Fibroblast of villous mesenchyme (primary cell): ENCODE measurements around the gene FHDC1. TPM values are rescaled to one million over a fixed set of nuclear protein-coding genes. Genes with fewer than 3 reads are reported as not detected.

Experiments used
- DNase-seq: peaks from one replicate; pipeline ENCODE4 v3.0.0-alpha.2; 2010; ENCODE audit warnings: low read depth
- H3K4me3 ChIP-seq: 2 replicates; pipeline ENCODE4 v1.5.1; 2011; ENCODE audit warnings: low read depth, mild to moderate bottlenecking, low read length
- CTCF ChIP-seq: IDR thresholded peaks from 2 replicates; pipeline ENCODE4 v1.5.1; 2012; ENCODE audit warnings: low read depth, mild to moderate bottlenecking, low read length; ENCODE audit not compliant: insufficient read depth
- total RNA-seq: library from RNA; depleted of rRNA; stranded (reverse); fragments of >200 nt; gene quantifications from 2 replicates; pipeline ENCODE4 v1.2.3, GENCODE V29; 2012

FHDC1 gene
- total RNA-seq, 1 donor = 1.7 TPM

GRCh38 chr4:152949930-152950329 is 13.8 kb downstream of the FHDC1 start:
- TF ChIP-seq CTCF = no peak
- H3K4me3 ChIP-seq = no peak overlapping the region
- DNase-seq = no peak

GRCh38 chr4:152950402-152951274 is 14.5 kb downstream of the FHDC1 start:
- TF ChIP-seq CTCF = no peak
- no peak overlapping the region for H3K4me3 ChIP-seq
- no peak for DNase-seq

GRCh38 chr4:152951348-152951747 is 15.2 kb downstream of the FHDC1 start:
- H3K4me3 ChIP-seq = no peak overlapping the region
- no peak for TF ChIP-seq CTCF
- no peak for DNase-seq

GRCh38 chr4:152953514-152953913 is 17.4 kb downstream of the FHDC1 start:
- DNase-seq = no peak
- H3K4me3 ChIP-seq = no peak overlapping the region
- no peak for TF ChIP-seq CTCF

GRCh38 chr4:152954741-152955140 is 18.6 kb downstream of the FHDC1 start:
- no peak for TF ChIP-seq CTCF
- DNase-seq = no peak
- H3K4me3 ChIP-seq = no peak overlapping the region

- no peak for DNase-seq
- no peak for TF ChIP-seq CTCF
- no peak overlapping the region for H3K4me3 ChIP-seq
These were observed 20.0 kb downstream of the FHDC1 start for GRCh38 chr4:152956147-152956546.
